H9 (cell line): Measurements from ENCODE around the gene CNN3. TPM values are rescaled to one million over a fixed set of nuclear protein-coding genes. Genes with fewer than 3 reads are reported as not detected.

ENCODE experiments used
- DNase-seq: peaks from one replicate; pipeline ENCODE4 v3.0.0-alpha.2; 2017
- H2AFZ ChIP-seq: one replicate; pipeline ENCODE4 v1.6.1; 2013; ENCODE audit warnings: mild to moderate bottlenecking, low read length, control low read depth, moderate library complexity
- H2AK5ac ChIP-seq: 2 replicates; pipeline ENCODE4 v1.6.1; 2013; ENCODE audit warnings: low read length, control low read depth, mixed read lengths; ENCODE audit not compliant: insufficient read length
- H2BK120ac ChIP-seq: one replicate; pipeline ENCODE4 v1.6.1; 2013; ENCODE audit warnings: low read depth, mild to moderate bottlenecking, low read length, control low read depth, inconsistent platforms; ENCODE audit not compliant: poor library complexity, severe bottlenecking
- H2BK12ac ChIP-seq: 2 replicates; pipeline ENCODE4 v1.6.1; 2013; ENCODE audit warnings: low read length, control low read depth, mixed read lengths, low read depth; ENCODE audit not compliant: insufficient read length
- H2BK15ac ChIP-seq: 2 replicates; pipeline ENCODE4 v1.6.1; 2013; ENCODE audit warnings: low read depth, low read length, control low read depth
- H2BK20ac ChIP-seq: one replicate; pipeline ENCODE4 v1.6.1; 2013; ENCODE audit warnings: low read depth, mild to moderate bottlenecking, low read length, control low read depth, inconsistent platforms; ENCODE audit not compliant: poor library complexity, severe bottlenecking
- H2BK5ac ChIP-seq: 2 replicates; pipeline ENCODE4 v1.6.1; 2013; ENCODE audit warnings: low read length, control low read depth, mixed read lengths; ENCODE audit not compliant: insufficient read length
- H3K14ac ChIP-seq: 2 replicates; pipeline ENCODE4 v1.6.1; 2013; ENCODE audit warnings: low read length, control low read depth; ENCODE audit not compliant: insufficient read depth
- H3K18ac ChIP-seq: 2 replicates; pipeline ENCODE4 v1.6.1; 2013; ENCODE audit warnings: low read depth, mild to moderate bottlenecking, mixed read lengths, low read length, control low read depth; ENCODE audit not compliant: insufficient read length
- H3K23ac ChIP-seq: 2 replicates; pipeline ENCODE4 v1.6.1; 2013; ENCODE audit warnings: low read length, control low read depth, mixed read lengths, low read depth; ENCODE audit not compliant: insufficient read length
- H3K23me2 ChIP-seq: 2 replicates; pipeline ENCODE4 v1.6.1; 2013; ENCODE audit warnings: low read depth, mild to moderate bottlenecking, mixed read lengths, low read length, control low read depth; ENCODE audit not compliant: insufficient read length, poor library complexity, severe bottlenecking
- H3K27ac ChIP-seq: 2 replicates; pipeline ENCODE4 v1.5.1; 2013; ENCODE audit warnings: low read length, control low read depth, mixed read lengths, low read depth; ENCODE audit not compliant: insufficient read length
- H3K27me3 ChIP-seq: 2 replicates; pipeline ENCODE4 v1.6.1; 2013; ENCODE audit warnings: low read length, control low read depth, inconsistent platforms; ENCODE audit not compliant: insufficient read depth
- H3K4ac ChIP-seq: 2 replicates; pipeline ENCODE4 v1.6.1; 2013; ENCODE audit warnings: low read depth, mild to moderate bottlenecking, control low read depth, inconsistent platforms, low read length, moderate library complexity
- H3K4me1 ChIP-seq: 2 replicates; pipeline ENCODE4 v1.6.1; 2013; ENCODE audit warnings: low read length, control low read depth, inconsistent platforms; ENCODE audit not compliant: insufficient read depth
- H3K4me2 ChIP-seq: 2 replicates; pipeline ENCODE4 v1.6.1; 2013; ENCODE audit warnings: low read length, control low read depth, mixed read lengths; ENCODE audit not compliant: insufficient read length, insufficient read depth
- H3K56ac ChIP-seq: 2 replicates; pipeline ENCODE4 v1.6.1; 2013; ENCODE audit warnings: low read depth, mild to moderate bottlenecking, mixed read lengths, low read length, control low read depth; ENCODE audit not compliant: insufficient read length
- H3K79me1 ChIP-seq: 2 replicates; pipeline ENCODE4 v1.6.1; 2013; ENCODE audit warnings: low read depth, mild to moderate bottlenecking, moderate library complexity, low read length, control low read depth, inconsistent platforms; ENCODE audit not compliant: insufficient read depth, poor library complexity, severe bottlenecking
- H3K79me2 ChIP-seq: 2 replicates; pipeline ENCODE4 v1.6.1; 2013; ENCODE audit warnings: low read length, control low read depth, inconsistent platforms; ENCODE audit not compliant: insufficient read depth
- H3K9ac ChIP-seq: 2 replicates; pipeline ENCODE4 v1.6.1; 2013; ENCODE audit warnings: low read length, control low read depth, mixed read lengths; ENCODE audit not compliant: insufficient read length; ENCODE audit errors: extremely low read depth
- H3K9me3 ChIP-seq: one replicate; pipeline ENCODE4 v1.6.1; 2013; ENCODE audit warnings: low read depth, low read length, inconsistent platforms; ENCODE audit not compliant: control insufficient read depth
- H3T11ph ChIP-seq: one replicate; pipeline ENCODE4 v1.6.1; 2013; ENCODE audit warnings: mild to moderate bottlenecking, low read length, control low read depth, inconsistent platforms
- H4K20me1 ChIP-seq: one replicate; pipeline ENCODE4 v1.6.1; 2013; ENCODE audit not compliant: control insufficient read depth, insufficient read length, insufficient read depth
- H4K5ac ChIP-seq: 2 replicates; pipeline ENCODE4 v1.6.1; 2013; ENCODE audit warnings: low read depth, mild to moderate bottlenecking, mixed read lengths, low read length, control low read depth; ENCODE audit not compliant: insufficient read length
- H4K8ac ChIP-seq: replicated peaks from 2 replicates; pipeline ENCODE4 v1.6.1; 2013; ENCODE audit warnings: low read length, control low read depth, mixed read lengths, low read depth; ENCODE audit not compliant: insufficient read length
- H4K91ac ChIP-seq: 2 replicates; pipeline ENCODE4 v1.6.1; 2013; ENCODE audit warnings: low read depth, mild to moderate bottlenecking, moderate library complexity, mixed read lengths, low read length, control low read depth; ENCODE audit not compliant: insufficient read length
- H3K27ac Mint-ChIP-seq, 3 experiments: 2 replicates in 2 of 3; 3 replicates in 1 of 3; pipeline ENCODE4 v1.8.0; 2020 to 2021; ENCODE audit warnings: mixed read lengths in 3 of 3, mild to moderate bottlenecking in 1 of 3, moderate library complexity in 1 of 3
- H3K27me3 Mint-ChIP-seq: 2 replicates; pipeline ENCODE4 v1.8.0; 2021; ENCODE audit warnings: low read depth, mild to moderate bottlenecking, moderate library complexity, mixed read lengths
- H3K36me3 Mint-ChIP-seq, 3 experiments: 2 replicates in 2 of 3; 3 replicates in 1 of 3; pipeline ENCODE4 v1.8.0; 2020 to 2021; ENCODE audit warnings: low read depth in 3 of 3, mixed read lengths in 3 of 3; ENCODE audit not compliant: insufficient read depth in 1 of 3
- H3K4me1 Mint-ChIP-seq, 2 experiments: 2 replicates each; pipeline ENCODE4 v1.8.0; 2020; ENCODE audit warnings: mixed read lengths in 2 of 2
- H3K4me3 Mint-ChIP-seq, 2 experiments: 2 replicates in 1 of 2; 3 replicates in 1 of 2; pipeline ENCODE4 v1.8.0; 2020 to 2021; ENCODE audit warnings: mild to moderate bottlenecking in 2 of 2, mixed read lengths in 2 of 2, moderate library complexity in 1 of 2
- H3K9me3 Mint-ChIP-seq, 2 experiments: 2 replicates in 1 of 2; 3 replicates in 1 of 2; pipeline ENCODE4 v1.8.0; 2020; ENCODE audit warnings: mild to moderate bottlenecking in 2 of 2, mixed read lengths in 2 of 2, moderate library complexity in 1 of 2
- CTCF ChIP-seq: fragments of 200-600 bp; sonication (generic); conservative IDR thresholded peaks from 3 replicates; pipeline ENCODE4 v1.8.0; 2021; ENCODE audit warnings: antibody characterized with exemption, mild to moderate bottlenecking
- WGBS: extraction: QIAGEN DNeasy Blood & Tissue Kit; methylation state at CpG from one replicate; pipeline ENCODE4 v1.1.7; 2013; ENCODE audit warnings: missing lambda C conversion rate, low lambda C conversion rate, mixed read lengths; ENCODE audit not compliant: insufficient read length; ENCODE audit errors: extremely low coverage; 5-methylcytosine and 5-hydroxymethylcytosine counted together
- total RNA-seq: library from RNA; stranded (reverse); gene quantifications from 2 replicates; pipeline ENCODE4 v1.2.1, GENCODE V29; 2021

CNN3 gene
- total RNA-seq, 1 experiment from 2014 or later: 279 TPM

GRCh38 chr1:94884106-94884505 lies 42.8 kb downstream of the CNN3 start:
- H3K27ac ChIP-seq: no peak overlapping the region
- no peaks in the 10 kb centered on the region for H3K9me3 ChIP-seq
- TF ChIP-seq CTCF: no peak
- no peak overlapping the region for H3K56ac ChIP-seq
- no peaks in the 10 kb centered on the region for H4K20me1 ChIP-seq
- H3K27me3 ChIP-seq: no peaks in the 10 kb centered on the region
- H3K14ac ChIP-seq: no peak overlapping the region
- Mint-ChIP-seq H3K4me3 (peak overlapping the region in 1 of 2 experiments; percentile 43; a peak in 3 of 5 replicates), H3K9me3 (no peaks in the 10 kb centered on the region), H3K36me3 (peaks cover 0 to 4% (median 0%) of the 10 kb centered on the region in 3 experiments; a peak in 1 of 7 replicates), H3K4me1 (peaks cover 65 to 67% of the 10 kb centered on the region in 2 experiments), H3K27ac (peak overlapping the region; percentile 89 to 95 (median 92)), H3K27me3 (no peaks in the 10 kb centered on the region)
- H2BK5ac ChIP-seq: no peak overlapping the region
- H3T11ph ChIP-seq: no peak overlapping the region
- no peak overlapping the region for H3K4me2 ChIP-seq
- no peaks in the 10 kb centered on the region for H3K23me2 ChIP-seq
- H2BK120ac ChIP-seq: no peak overlapping the region
- H2AK5ac ChIP-seq: no peak overlapping the region
- no peaks in the 10 kb centered on the region for H3K79me2 ChIP-seq
- peak; percentile 81 for DNase-seq
- H3K9ac ChIP-seq: no peak overlapping the region
- H2AFZ ChIP-seq: no peak overlapping the region
- H3K18ac ChIP-seq: peak overlapping the region; percentile 19
- no peak overlapping the region for H2BK12ac ChIP-seq
- no peaks in the 10 kb centered on the region for H3K79me1 ChIP-seq
- H3K23ac ChIP-seq: no peak overlapping the region
- H4K8ac ChIP-seq: no peak overlapping the region
- no peak overlapping the region for H3K4ac ChIP-seq
- peaks cover 11% of the 10 kb centered on the region; the same call in 1 of the 2 replicates for H3K4me1 ChIP-seq
- H2BK15ac ChIP-seq: no peak overlapping the region
- no peak overlapping the region for H4K91ac ChIP-seq
- no CpG with 5 or more reads among the region's 6 CpGs for WGBS
- no peak overlapping the region for H2BK20ac ChIP-seq
- no peak overlapping the region for H4K5ac ChIP-seq
